ENCODE results near the gene SPTBN1. TPM values are rescaled to one million over a fixed set of nuclear protein-coding genes. Genes with fewer than 3 reads are reported as not detected.

SPTBN1 gene
- total and polyA plus RNA-seq, 9 of the 15 experiments (the other 6 are each of a cell fraction or from before 2014, with no cell fraction given), result 8.9 to 66.8 (median 31.4) TPM

GRCh38 chr2:54619660-54620231 is 163.6 kb downstream of the SPTBN1 start:
- TF ChIP-seq, protein P1, sequence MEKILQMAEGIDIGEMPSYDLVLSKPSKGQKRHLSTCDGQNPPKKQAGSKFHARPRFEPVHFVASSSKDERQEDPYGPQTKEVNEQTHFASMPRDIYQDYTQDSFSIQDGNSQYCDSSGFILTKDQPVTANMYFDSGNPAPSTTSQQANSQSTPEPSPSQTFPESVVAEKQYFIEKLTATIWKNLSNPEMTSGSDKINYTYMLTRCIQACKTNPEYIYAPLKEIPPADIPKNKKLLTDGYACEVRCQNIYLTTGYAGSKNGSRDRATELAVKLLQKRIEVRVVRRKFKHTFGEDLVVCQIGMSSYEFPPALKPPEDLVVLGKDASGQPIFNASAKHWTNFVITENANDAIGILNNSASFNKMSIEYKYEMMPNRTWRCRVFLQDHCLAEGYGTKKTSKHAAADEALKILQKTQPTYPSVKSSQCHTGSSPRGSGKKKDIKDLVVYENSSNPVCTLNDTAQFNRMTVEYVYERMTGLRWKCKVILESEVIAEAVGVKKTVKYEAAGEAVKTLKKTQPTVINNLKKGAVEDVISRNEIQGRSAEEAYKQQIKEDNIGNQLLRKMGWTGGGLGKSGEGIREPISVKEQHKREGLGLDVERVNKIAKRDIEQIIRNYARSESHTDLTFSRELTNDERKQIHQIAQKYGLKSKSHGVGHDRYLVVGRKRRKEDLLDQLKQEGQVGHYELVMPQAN (IDR thresholded peaks at IDR 0.05; ENCODE audit: borderline replicate concordance), result no peak
- TF ChIP-seq ZNF444 (CRISPR knock-in tag; IDR thresholded peaks at IDR 0.05) (no peak), FOXA1 (IDR thresholded peaks at IDR 0.05; ENCODE audit: borderline replicate concordance) (no peak), SMAD3 (CRISPR knock-in tag; conservative IDR thresholded peaks at IDR 0.05) (no peak), RUNX1 (IDR thresholded peaks at IDR 0.05; ENCODE audit: low read depth) (no peak), SETDB1 (IDR thresholded peaks at IDR 0.05; ENCODE audit: low read length) (no peak), HDAC1 (IDR thresholded peaks at IDR 0.05) (no peak), ARID3B (CRISPR knock-in tag; IDR thresholded peaks at IDR 0.05; ENCODE audit: borderline replicate concordance) (no peak), RBFOX2 (IDR thresholded peaks at IDR 0.05; ENCODE audit: low read depth, low read length) (no peak), SAP30 (IDR thresholded peaks at IDR 0.05; ENCODE audit: borderline replicate concordance, insufficient read depth, low read depth, low read length, poor library complexity, severe bottlenecking) (no peak), ZNF24 (IDR thresholded peaks at IDR 0.05) (no peak)
- TF ChIP-seq, protein P2, sequence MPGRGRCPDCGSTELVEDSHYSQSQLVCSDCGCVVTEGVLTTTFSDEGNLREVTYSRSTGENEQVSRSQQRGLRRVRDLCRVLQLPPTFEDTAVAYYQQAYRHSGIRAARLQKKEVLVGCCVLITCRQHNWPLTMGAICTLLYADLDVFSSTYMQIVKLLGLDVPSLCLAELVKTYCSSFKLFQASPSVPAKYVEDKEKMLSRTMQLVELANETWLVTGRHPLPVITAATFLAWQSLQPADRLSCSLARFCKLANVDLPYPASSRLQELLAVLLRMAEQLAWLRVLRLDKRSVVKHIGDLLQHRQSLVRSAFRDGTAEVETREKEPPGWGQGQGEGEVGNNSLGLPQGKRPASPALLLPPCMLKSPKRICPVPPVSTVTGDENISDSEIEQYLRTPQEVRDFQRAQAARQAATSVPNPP (IDR thresholded peaks at IDR 0.05; ENCODE audit: borderline replicate concordance, insufficient read depth, insufficient read length), result no peak
- TF ChIP-seq, protein P3, sequence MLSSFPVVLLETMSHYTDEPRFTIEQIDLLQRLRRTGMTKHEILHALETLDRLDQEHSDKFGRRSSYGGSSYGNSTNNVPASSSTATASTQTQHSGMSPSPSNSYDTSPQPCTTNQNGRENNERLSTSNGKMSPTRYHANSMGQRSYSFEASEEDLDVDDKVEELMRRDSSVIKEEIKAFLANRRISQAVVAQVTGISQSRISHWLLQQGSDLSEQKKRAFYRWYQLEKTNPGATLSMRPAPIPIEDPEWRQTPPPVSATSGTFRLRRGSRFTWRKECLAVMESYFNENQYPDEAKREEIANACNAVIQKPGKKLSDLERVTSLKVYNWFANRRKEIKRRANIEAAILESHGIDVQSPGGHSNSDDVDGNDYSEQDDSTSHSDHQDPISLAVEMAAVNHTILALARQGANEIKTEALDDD (IDR thresholded peaks at IDR 0.05), result no peak
- Histone ChIP-seq H2AFZ (ENCODE audit: low read depth, low read length) (no peak overlapping the region), H3K27ac (ENCODE audit: extremely low read depth, low read depth, low read length) (no peak overlapping the region), H3K79me2 (ENCODE audit: control insufficient read depth, insufficient read depth, low read length) (no peaks in the 10 kb centered on the region), H3K4me3 (no peak overlapping the region), H3K9me3 (replicated peaks; ENCODE audit: control insufficient read depth, insufficient read depth, low read depth, low read length) (no peaks in the 10 kb centered on the region), H3K36me3 (ENCODE audit: control insufficient read depth, insufficient read depth, low read length) (peaks cover 87% of the 10 kb centered on the region), H4K20me1 (replicated peaks; ENCODE audit: control insufficient read depth, insufficient read depth, low read length) (no peaks in the 10 kb centered on the region), H3K9ac (ENCODE audit: insufficient read depth in 1 of 2, low read depth in 2 of 2, low read length in 2 of 2) (no peak overlapping the region), H3K9me1 (ENCODE audit: control insufficient read depth, insufficient read depth, low read length) (no peaks in the 10 kb centered on the region), H3K27me3 (ENCODE audit: control insufficient read depth in 2 of 2, insufficient read depth in 2 of 2, low read length in 2 of 2) (no peaks in the 10 kb centered on the region), H3K4me1 (replicated peaks in 1 of 2; ENCODE audit: control insufficient read depth in 2 of 2, insufficient read depth in 2 of 2, low read length in 2 of 2) (peaks cover 0 to 5% of the 10 kb centered on the region in 2 experiments; a peak in 1 of 5 replicates), H3K4me2 (ENCODE audit: insufficient read depth, low read length) (no peak overlapping the region)
- ChIA-PET CTCF (ENCODE audit: low intra/inter-chr PET ratio) (no interaction called here), POLR2A (interaction anchor here (0.5 kb wide), 1 partner anchor 118 kb away, joined by 3 read pairs; no protein-coding TSS in a partner anchor)
- 93% methylated on average over 9 of the region's 9 CpGs for WGBS (ENCODE audit: insufficient coverage, low coverage, missing lambda C conversion rate)
- intact Hi-C loops (cut with micrococcal nuclease), result no loop called here
- no TSS peak for BruUV-seq (replicated peaks)
- FAIRE-seq (no peak), DNase-seq (ENCODE audit: extremely low read depth in 1 of 4, low spot score in 3 of 4) (no peak), ATAC-seq (no peak)
- in situ Hi-C loops (cut with MboI), result no loop called here

Data from K562 (cell line).